Activated CD8-positive, alpha-beta memory T cell treated with anti-CD3 and anti-CD28 coated beads, Interleukin-2, amount 10 ng/mL, durations not matched to agents 7 days and 5 days (primary cell): ENCODE results near the gene FAM13A. TPM values are rescaled to one million over a fixed set of nuclear protein-coding genes. Genes with fewer than 3 reads are reported as not detected.

Experiments used
- ATAC-seq: fragments of 150-1000 bp; cut with Tn5 transposase; one replicate; pipeline ENCODE4 v1.10.0; 2021; ENCODE audit warnings: moderate library complexity
- CTCF ChIA-PET: fragments of 350-600 bp; sonication (Branson Sonifier 250); formaldehyde crosslinking; loops from one replicate; lab custom pipeline; 2021; ENCODE audit warnings: antibody characterized with exemption; lab: Charles Lee
- DNase-seq: peaks from one replicate; pipeline ENCODE4 v3.0.0-alpha.2; 2020
- H3K27ac Mint-ChIP-seq: one replicate; pipeline ENCODE4 v1.8.0; 2021; ENCODE audit warnings: mild to moderate bottlenecking, mixed read lengths
- H3K27me3 Mint-ChIP-seq: one replicate; pipeline ENCODE4 v1.8.0; 2021; ENCODE audit warnings: mixed read lengths
- H3K36me3 Mint-ChIP-seq: one replicate; pipeline ENCODE4 v1.8.0; 2021; ENCODE audit warnings: mild to moderate bottlenecking, mixed read lengths
- H3K4me1 Mint-ChIP-seq: one replicate; pipeline ENCODE4 v1.8.0; 2021; ENCODE audit warnings: mixed read lengths
- H3K4me3 Mint-ChIP-seq: one replicate; pipeline ENCODE4 v1.8.0; 2021; ENCODE audit warnings: mild to moderate bottlenecking, moderate library complexity, mixed read lengths
- H3K9me3 Mint-ChIP-seq: one replicate; pipeline ENCODE4 v1.8.0; 2022; ENCODE audit warnings: low read depth, mixed read lengths
- total RNA-seq, 2 experiments: library from RNA; stranded (reverse); gene quantifications; one replicate each; pipeline ENCODE4 v1.2.3, GENCODE V29; 2021

Gene FAM13A
- total RNA-seq, 2 experiments from 2014 or later: 1.8 to 7.2 TPM

DNA sequence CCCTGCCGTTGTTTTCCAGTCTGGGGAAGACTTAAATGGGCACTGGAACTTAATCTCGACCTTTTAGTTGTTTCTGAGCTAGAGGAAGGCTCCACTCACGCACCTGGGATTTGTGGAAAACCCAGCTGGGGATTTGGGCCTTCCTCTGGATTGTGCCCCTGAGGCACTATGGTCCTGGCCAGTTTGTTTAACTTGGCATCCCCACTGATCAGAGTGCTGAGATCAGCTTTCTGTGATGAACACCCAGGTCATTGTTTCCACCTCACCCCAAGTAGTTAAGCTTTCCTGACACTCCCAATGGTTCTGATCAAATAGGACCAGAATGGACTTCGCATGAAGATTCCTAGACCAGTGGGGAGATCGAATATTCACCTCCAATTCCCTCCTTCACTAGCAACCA, 338.9 kb downstream of the FAM13A start:
- no peaks in the 10 kb centered on the region for H3K4me1 Mint-ChIP-seq
- no peak overlapping the region for H3K4me3 Mint-ChIP-seq
- no peak overlapping the region for H3K27ac Mint-ChIP-seq
- CTCF ChIA-PET: interaction anchor here (0.9 kb wide), 1 partner anchor 100 kb away, joined by 3 read pairs; no protein-coding TSS in a partner anchor
- peaks cover 15% of the 10 kb centered on the region for H3K9me3 Mint-ChIP-seq
- ATAC-seq (no peak), DNase-seq (no peak)
- peaks cover 42% of the 10 kb centered on the region for H3K36me3 Mint-ChIP-seq
- H3K27me3 Mint-ChIP-seq: no peaks in the 10 kb centered on the region

DNA sequence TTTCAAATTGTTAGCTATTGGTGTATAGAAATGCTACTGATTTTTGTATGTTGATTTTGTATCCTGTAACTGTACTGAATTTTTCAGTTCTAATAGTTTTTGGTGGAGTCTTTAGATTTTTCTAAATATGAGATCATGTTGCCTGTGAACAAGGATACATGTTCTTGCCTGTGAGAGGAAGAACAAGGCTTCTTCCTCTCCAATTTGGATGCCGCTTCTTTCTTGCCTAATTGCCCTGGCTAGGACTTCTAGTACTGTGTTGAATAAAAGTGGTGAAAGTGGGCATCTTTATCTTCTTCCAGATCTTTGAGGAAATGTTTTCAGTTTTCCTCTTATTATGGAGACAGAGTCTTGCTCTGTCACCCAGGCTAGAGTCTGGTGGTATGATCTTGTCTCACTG, 343.2 kb downstream of the FAM13A start:
- Mint-ChIP-seq H3K4me1 (peaks cover 1% of the 10 kb centered on the region), H3K27me3 (no peaks in the 10 kb centered on the region), H3K4me3 (no peak overlapping the region), H3K9me3 (peaks cover 18% of the 10 kb centered on the region), H3K36me3 (peaks cover 54% of the 10 kb centered on the region), H3K27ac (no peak overlapping the region)
- CTCF ChIA-PET: interaction anchor here (0.8 kb wide), 1 partner anchor 168 kb away, joined by 3 read pairs; no protein-coding TSS in a partner anchor
- ATAC-seq: no peak
- no peak for DNase-seq

DNA sequence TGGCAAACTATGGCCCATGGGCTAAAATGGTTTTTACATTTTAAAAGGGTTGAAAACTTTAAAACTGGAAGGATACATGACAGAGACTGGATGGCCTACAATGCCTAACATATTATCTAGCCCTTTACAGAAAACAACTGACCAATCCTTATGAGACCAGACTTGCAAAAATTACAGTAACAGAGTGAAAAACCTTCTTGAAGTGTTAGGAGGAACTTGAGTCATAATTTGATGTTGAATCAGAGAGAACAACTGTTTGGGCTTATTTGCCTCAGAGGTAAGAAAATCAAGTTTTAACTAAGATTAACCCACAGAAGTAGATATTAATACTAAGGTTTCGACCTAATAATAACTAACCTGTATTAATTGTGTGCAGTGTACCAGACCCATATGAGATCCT, 347.0 kb downstream of the FAM13A start:
- peaks cover 5% of the 10 kb centered on the region for H3K9me3 Mint-ChIP-seq
- CTCF ChIA-PET: no interaction called here
- DNase-seq (no peak), ATAC-seq (no peak)
- peaks cover 1% of the 10 kb centered on the region for H3K4me1 Mint-ChIP-seq
- no peak overlapping the region for H3K27ac Mint-ChIP-seq
- H3K4me3 Mint-ChIP-seq: no peak overlapping the region
- peaks cover 31% of the 10 kb centered on the region for H3K36me3 Mint-ChIP-seq
- no peaks in the 10 kb centered on the region for H3K27me3 Mint-ChIP-seq

GRCh38 chr4:88706574-88706973, 350.4 kb downstream of the FAM13A start:
- Mint-ChIP-seq H3K27ac (no peak overlapping the region), H3K27me3 (no peaks in the 10 kb centered on the region), H3K36me3 (peaks cover 15% of the 10 kb centered on the region), H3K9me3 (no peaks in the 10 kb centered on the region), H3K4me3 (no peak overlapping the region), H3K4me1 (peaks cover 1% of the 10 kb centered on the region)
- CTCF ChIA-PET: no interaction called here
- ATAC-seq (no peak), DNase-seq (no peak)

- Mint-ChIP-seq H3K9me3 (no peaks in the 10 kb centered on the region), H3K27me3 (no peaks in the 10 kb centered on the region), H3K36me3 (peaks cover 15% of the 10 kb centered on the region), H3K4me3 (no peak overlapping the region), H3K4me1 (peaks cover 1% of the 10 kb centered on the region), H3K27ac (no peak overlapping the region)
- DNase-seq (no peak), ATAC-seq (no peak)
- CTCF ChIA-PET: no interaction called here
Observed at GRCh38 chr4:88705805-88706492, 351.0 kb downstream of the FAM13A start.

DNA sequence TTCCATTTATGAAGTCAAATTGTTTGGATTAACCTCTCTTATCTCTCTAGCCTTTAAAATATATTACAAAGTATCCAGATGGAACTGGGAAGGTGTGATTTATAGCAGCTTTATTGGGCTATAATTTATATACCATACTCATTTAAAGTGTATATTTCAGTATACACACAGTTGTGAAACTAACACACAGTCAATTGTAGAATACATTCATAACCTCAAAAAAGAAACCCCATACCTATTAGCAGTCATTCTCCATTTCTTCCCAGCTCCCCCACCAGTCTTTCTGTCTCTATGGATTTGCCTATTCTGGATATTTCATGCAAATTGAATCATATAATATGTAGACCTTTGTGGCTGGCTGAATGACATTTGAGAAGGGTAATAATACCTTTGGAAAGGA, 351.8 kb downstream of the FAM13A start:
- no peak overlapping the region for H3K27ac Mint-ChIP-seq
- DNase-seq (no peak), ATAC-seq (no peak)
- CTCF ChIA-PET: no interaction called here
- H3K9me3 Mint-ChIP-seq: no peaks in the 10 kb centered on the region
- H3K27me3 Mint-ChIP-seq: no peaks in the 10 kb centered on the region
- H3K36me3 Mint-ChIP-seq: peaks cover 15% of the 10 kb centered on the region
- H3K4me3 Mint-ChIP-seq: no peak overlapping the region
- H3K4me1 Mint-ChIP-seq: peaks cover 1% of the 10 kb centered on the region

GRCh38 chr4:88702782-88703181, 354.2 kb downstream of the FAM13A start:
- CTCF ChIA-PET: no interaction called here
- H3K27me3 Mint-ChIP-seq: no peaks in the 10 kb centered on the region
- ATAC-seq (no peak), DNase-seq (no peak)
- H3K9me3 Mint-ChIP-seq: no peaks in the 10 kb centered on the region
- no peak overlapping the region for H3K4me3 Mint-ChIP-seq
- H3K36me3 Mint-ChIP-seq: peaks cover 9% of the 10 kb centered on the region
- no peak overlapping the region for H3K27ac Mint-ChIP-seq
- peaks cover 3% of the 10 kb centered on the region for H3K4me1 Mint-ChIP-seq

DNA sequence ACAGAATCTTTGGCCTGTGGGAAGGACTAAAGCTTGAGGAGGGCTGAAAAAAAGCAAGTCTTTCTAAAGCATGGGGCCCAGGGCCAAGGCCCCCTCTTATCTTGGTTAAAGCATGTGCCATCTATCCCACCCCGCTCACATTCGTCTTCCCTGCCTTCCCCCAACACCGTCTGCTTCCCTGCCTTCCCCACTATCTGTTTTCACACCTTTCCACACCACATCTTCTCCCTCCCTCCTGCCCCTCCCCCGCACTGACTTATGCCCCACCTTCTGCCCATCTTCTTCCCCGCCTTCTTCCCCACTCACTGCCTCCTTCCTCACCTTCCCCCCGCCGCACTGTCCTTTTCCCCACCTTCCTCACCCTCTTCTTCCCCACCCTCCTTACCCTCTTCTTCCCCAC, 358.5 kb downstream of the FAM13A start:
- ATAC-seq (no peak), DNase-seq (no peak)
- no peaks in the 10 kb centered on the region for H3K9me3 Mint-ChIP-seq
- H3K36me3 Mint-ChIP-seq: no peaks in the 10 kb centered on the region
- CTCF ChIA-PET: no interaction called here
- H3K4me3 Mint-ChIP-seq: no peak overlapping the region
- no peak overlapping the region for H3K27ac Mint-ChIP-seq
- no peaks in the 10 kb centered on the region for H3K27me3 Mint-ChIP-seq
- peaks cover 7% of the 10 kb centered on the region for H3K4me1 Mint-ChIP-seq

DNA sequence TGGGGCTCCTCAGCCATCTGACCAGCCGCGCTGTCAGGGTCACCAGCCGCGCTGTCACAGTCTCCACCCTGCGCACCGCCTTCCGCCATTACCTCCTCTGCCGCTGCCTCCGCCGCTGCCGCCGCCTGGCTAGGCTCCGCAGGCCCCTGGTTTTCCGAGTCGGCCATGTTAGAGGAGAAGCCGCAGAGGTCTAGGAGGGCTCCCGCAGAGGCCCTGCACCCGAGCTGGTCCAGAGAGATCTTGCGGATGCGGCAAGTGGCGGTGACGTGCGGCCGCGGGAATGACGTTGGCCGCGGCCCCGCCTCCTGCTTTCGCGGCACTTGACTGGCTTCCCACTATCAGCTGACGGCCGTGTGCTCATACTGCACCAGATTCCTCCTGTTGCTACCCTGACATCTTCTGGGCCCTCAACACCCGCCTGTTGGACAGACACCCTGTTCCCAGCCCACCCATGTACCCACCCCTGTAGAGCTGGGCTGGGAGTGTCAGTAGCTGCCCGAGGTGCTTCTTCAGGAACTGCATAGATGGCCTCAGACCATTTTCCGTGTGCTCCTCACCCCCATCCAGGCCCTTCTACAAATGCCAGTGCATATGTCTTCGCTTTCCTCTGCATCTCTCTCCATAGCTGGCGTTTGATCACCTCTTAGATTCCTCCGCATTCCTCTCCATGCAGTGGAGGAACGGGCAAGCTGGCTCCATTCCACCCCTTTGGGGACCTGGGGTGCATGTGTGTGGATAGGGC, 359.2 kb downstream of the FAM13A start, which contains the start of gene NAP1L5:
TSS of gene NAP1L5 (minus strand) at position 242 of the 742 bp plus-strand sequence. CDS start at position 167, 75 bp downstream.
- ATAC-seq (peak; percentile 89), DNase-seq (peak; percentile 79)
- peak within 1 kb of the TSS; percentile 79 for H3K4me3 Mint-ChIP-seq
- CTCF ChIA-PET: interaction anchor here (1.4 kb wide), 1 partner anchor 10 kb away, joined by 4 read pairs; no protein-coding TSS in a partner anchor
- peak within 1 kb of the TSS; percentile 80 for H3K27ac Mint-ChIP-seq
- H3K36me3 Mint-ChIP-seq: no peaks in the 10 kb centered on the region
- H3K27me3 Mint-ChIP-seq: no peaks in the 10 kb centered on the region
- H3K9me3 Mint-ChIP-seq: no peaks in the 10 kb centered on the region
- peaks cover 7% of the 10 kb centered on the region for H3K4me1 Mint-ChIP-seq

DNA sequence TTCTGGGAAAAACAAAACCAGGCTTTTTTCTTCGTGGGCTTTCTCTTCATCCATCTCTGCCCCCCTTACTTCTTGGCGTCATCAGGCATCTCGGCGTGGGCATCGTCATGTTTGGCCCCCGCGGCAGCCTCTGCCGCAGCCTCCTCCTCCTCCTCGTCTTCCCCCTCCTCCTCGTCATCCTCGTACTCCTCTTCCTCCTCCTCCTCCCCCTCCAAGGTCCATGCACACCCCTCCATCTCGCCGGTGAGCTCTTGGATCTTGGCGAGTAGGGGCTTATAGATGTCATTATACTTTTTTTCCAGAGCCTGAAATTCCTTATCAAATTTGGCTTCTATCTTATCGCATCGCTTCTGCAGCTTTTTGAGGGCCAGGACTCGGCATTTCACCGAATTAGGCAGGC, 359.8 kb downstream of the FAM13A start:
- Mint-ChIP-seq H3K27ac (peak overlapping the region; percentile 80), H3K9me3 (no peaks in the 10 kb centered on the region), H3K4me3 (peak overlapping the region; percentile 79), H3K4me1 (peaks cover 7% of the 10 kb centered on the region), H3K36me3 (no peaks in the 10 kb centered on the region), H3K27me3 (no peaks in the 10 kb centered on the region)
- peak; percentile 47 for DNase-seq
- peak; percentile 24 for ATAC-seq
- CTCF ChIA-PET: interaction anchor here (1.4 kb wide), 1 partner anchor 9 kb away, joined by 4 read pairs; no protein-coding TSS in a partner anchor

- DNase-seq: no peak
Observed at GRCh38 chr4:88696630-88697029, 360.4 kb downstream of the FAM13A start.

GRCh38 chr4:88693792-88694191, 363.2 kb downstream of the FAM13A start:
- no peak for DNase-seq
- H3K4me3 Mint-ChIP-seq: no peak overlapping the region
- peaks cover 5% of the 10 kb centered on the region for H3K36me3 Mint-ChIP-seq
- no peak for ATAC-seq
- CTCF ChIA-PET: no interaction called here
- H3K9me3 Mint-ChIP-seq: no peaks in the 10 kb centered on the region
- no peak overlapping the region for H3K27ac Mint-ChIP-seq
- no peaks in the 10 kb centered on the region for H3K27me3 Mint-ChIP-seq
- peaks cover 11% of the 10 kb centered on the region for H3K4me1 Mint-ChIP-seq

More at GRCh38 chr4:88696630-88697029, 360.4 kb downstream of the FAM13A start:
- H3K4me3 Mint-ChIP-seq: peak overlapping the region; percentile 79
- H3K4me1 Mint-ChIP-seq: peaks cover 7% of the 10 kb centered on the region
- no peaks in the 10 kb centered on the region for H3K36me3 Mint-ChIP-seq
- ATAC-seq: no peak
- CTCF ChIA-PET: interaction anchor here (1.3 to 1.4 kb wide), 2 partner anchors 9 to 157 kb away, joined by 4 read pairs; no protein-coding TSS in a partner anchor
- H3K9me3 Mint-ChIP-seq: no peaks in the 10 kb centered on the region
- no peak overlapping the region for H3K27ac Mint-ChIP-seq
- H3K27me3 Mint-ChIP-seq: no peaks in the 10 kb centered on the region

DNA sequence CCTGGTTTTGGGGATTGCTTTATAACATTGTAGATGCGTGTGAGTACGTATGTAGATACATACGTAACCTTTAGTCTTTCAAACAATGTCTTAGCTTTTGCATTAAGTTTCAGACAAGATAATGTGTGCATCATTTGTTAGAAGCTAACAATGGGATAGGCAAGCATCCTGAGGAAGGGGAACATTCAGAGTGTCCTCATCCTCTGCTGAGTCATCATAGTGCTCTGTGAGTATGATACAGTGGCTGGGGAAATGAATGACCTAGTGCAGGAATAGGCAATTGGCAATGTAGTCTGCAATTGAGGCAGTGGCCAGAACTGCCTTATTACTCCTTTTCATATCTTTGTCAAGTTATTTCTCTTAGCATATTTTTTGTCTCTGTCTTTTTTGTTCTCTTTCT, 366.6 kb downstream of the FAM13A start:
- peaks cover 6% of the 10 kb centered on the region for H3K36me3 Mint-ChIP-seq
- CTCF ChIA-PET: interaction anchor here (1.2 kb wide), 1 partner anchor 333 kb away, joined by 3 read pairs; no protein-coding TSS in a partner anchor
- ATAC-seq (no peak), DNase-seq (no peak)
- no peak overlapping the region for H3K4me3 Mint-ChIP-seq
- no peaks in the 10 kb centered on the region for H3K9me3 Mint-ChIP-seq
- H3K4me1 Mint-ChIP-seq: peaks cover 7% of the 10 kb centered on the region
- H3K27ac Mint-ChIP-seq: no peak overlapping the region
- no peaks in the 10 kb centered on the region for H3K27me3 Mint-ChIP-seq
